WTC11 (cell line): ENCODE data around the gene ZFHX3. TPM values are rescaled to one million over a fixed set of nuclear protein-coding genes. Genes with fewer than 3 reads are reported as not detected.

ENCODE experiments used
- ATAC-seq: fragments of 200-7000 bp; cut with Tn5 transposase; 2 replicates; pipeline ENCODE4 v1.10.0; 2021; ENCODE audit warnings: mild to moderate bottlenecking, moderate library complexity
- CTCF ChIA-PET: fragments of 300-600 bp; sonication (Branson Sonifier 250); formaldehyde crosslinking; loops from one replicate; lab custom pipeline; 2021; ENCODE audit warnings: antibody characterized with exemption; lab: Charles Lee
- POLR2A ChIA-PET: fragments of 350-600 bp; sonication (Branson Sonifier 250); formaldehyde crosslinking; loops from one replicate; lab custom pipeline; 2021; ENCODE audit warnings: antibody characterized with exemption; lab: Charles Lee
- DNase-seq: peaks from one replicate; pipeline ENCODE4 v3.0.0; 2021; ENCODE audit warnings: low spot score
- H3K27ac Mint-ChIP-seq: 2 replicates; pipeline ENCODE4 v1.8.0; 2021; ENCODE audit warnings: mixed read lengths
- H3K27me3 Mint-ChIP-seq: 2 replicates; pipeline ENCODE4 v1.8.0; 2021; ENCODE audit warnings: low read depth, mild to moderate bottlenecking, moderate library complexity, mixed read lengths
- H3K36me3 Mint-ChIP-seq: 2 replicates; pipeline ENCODE4 v1.8.0; 2021; ENCODE audit warnings: mixed read lengths
- H3K4me1 Mint-ChIP-seq: 2 replicates; pipeline ENCODE4 v1.8.0; 2022; ENCODE audit warnings: mixed read lengths
- H3K4me3 Mint-ChIP-seq: 2 replicates; pipeline ENCODE4 v1.8.0; 2021; ENCODE audit warnings: mild to moderate bottlenecking, moderate library complexity, mixed read lengths
- H3K9me3 Mint-ChIP-seq: 2 replicates; pipeline ENCODE4 v1.8.0; 2021; ENCODE audit warnings: mixed read lengths
- CBFB ChIP-seq: sonication (generic); formaldehyde crosslinking; IDR thresholded peaks from 2 replicates; pipeline ENCODE4 v1.8.1; 2022; ENCODE audit warnings: mild to moderate bottlenecking, low read depth, missing genetic modification reagents
- CREB1 ChIP-seq: sonication (generic); formaldehyde crosslinking; IDR thresholded peaks from 2 replicates; pipeline ENCODE4 v1.8.0; 2023; ENCODE audit warnings: mild to moderate bottlenecking, missing genetic modification reagents
- CTCF ChIP-seq: fragments of 200-600 bp; IDR thresholded peaks from 2 replicates; pipeline ENCODE4 v1.8.0; 2022; ENCODE audit warnings: antibody characterized with exemption
- ELF4 ChIP-seq: sonication (generic); formaldehyde crosslinking; IDR thresholded peaks from 2 replicates; pipeline ENCODE4 v1.8.1; 2022; ENCODE audit warnings: low read depth, mild to moderate bottlenecking, moderate library complexity, missing genetic modification reagents
- EMX1 ChIP-seq: fragments of 250-450 bp; sonication (Bioruptor Pico); IDR thresholded peaks from 2 replicates; pipeline ENCODE4 v1.8.0; 2021; ENCODE audit warnings: mild to moderate bottlenecking
- ETV6 ChIP-seq: sonication (generic); formaldehyde crosslinking; IDR thresholded peaks from 2 replicates; pipeline ENCODE4 v1.8.1; 2022; ENCODE audit warnings: mild to moderate bottlenecking, missing genetic modification reagents
- GTF2I ChIP-seq: fragments of 250-450 bp; sonication (Bioruptor Pico); conservative IDR thresholded peaks from 2 replicates; pipeline ENCODE4 v1.4.0; 2021; ENCODE audit warnings: mild to moderate bottlenecking
- HMGA2 ChIP-seq: fragments of 250-450 bp; sonication (Bioruptor Pico); IDR thresholded peaks from 2 replicates; pipeline ENCODE4 v1.4.0; 2021; ENCODE audit warnings: mild to moderate bottlenecking, moderate library complexity
- HMGXB4 ChIP-seq: sonication (generic); formaldehyde crosslinking; IDR thresholded peaks from 2 replicates; pipeline ENCODE4 v1.8.1; 2023; ENCODE audit warnings: mild to moderate bottlenecking, moderate library complexity, missing genetic modification reagents
- IRF1 ChIP-seq: sonication (generic); formaldehyde crosslinking; IDR thresholded peaks from 2 replicates; pipeline ENCODE4 v1.8.0; 2023; ENCODE audit warnings: missing genetic modification reagents
- JAZF1 ChIP-seq: fragments of 250-450 bp; sonication (Bioruptor Pico); IDR thresholded peaks from 2 replicates; pipeline ENCODE4 v1.9.0; 2021; ENCODE audit warnings: moderate library complexity, mild to moderate bottlenecking, inconsistent platforms
- NFATC4 ChIP-seq: fragments of 250-450 bp; sonication (Bioruptor Pico); IDR thresholded peaks from 2 replicates; pipeline ENCODE4 v1.9.0; 2021; ENCODE audit warnings: mild to moderate bottlenecking
- NR3C1 ChIP-seq: sonication (generic); formaldehyde crosslinking; conservative IDR thresholded peaks from 2 replicates; pipeline ENCODE4 v1.8.1; 2023; ENCODE audit warnings: low read depth, mild to moderate bottlenecking, missing genetic modification reagents
- PREB ChIP-seq: sonication (generic); formaldehyde crosslinking; IDR thresholded peaks from 2 replicates; pipeline ENCODE4 v1.8.1; 2022; ENCODE audit warnings: mild to moderate bottlenecking, missing genetic modification reagents, moderate library complexity, borderline replicate concordance
- PRRX2 ChIP-seq: fragments of 250-450 bp; sonication (Bioruptor Pico); IDR thresholded peaks from 2 replicates; pipeline ENCODE4 v1.8.0; 2021; ENCODE audit warnings: mild to moderate bottlenecking
- STAT6 ChIP-seq: sonication (generic); formaldehyde crosslinking; conservative IDR thresholded peaks from 2 replicates; pipeline ENCODE4 v1.8.1; 2023; ENCODE audit warnings: mild to moderate bottlenecking, low read depth, missing genetic modification reagents, moderate library complexity
- TCF7 ChIP-seq: sonication (generic); formaldehyde crosslinking; IDR thresholded peaks from 2 replicates; pipeline ENCODE4 v1.8.0; 2022; ENCODE audit warnings: mild to moderate bottlenecking, low read depth, missing genetic modification reagents, moderate library complexity
- USF2 ChIP-seq: sonication (generic); formaldehyde crosslinking; IDR thresholded peaks from 2 replicates; pipeline ENCODE4 v1.8.1; 2023; ENCODE audit warnings: mild to moderate bottlenecking, missing genetic modification reagents, moderate library complexity
- ZBTB21 ChIP-seq: sonication (generic); formaldehyde crosslinking; IDR thresholded peaks from 2 replicates; pipeline ENCODE4 v1.8.1; 2023; ENCODE audit warnings: mild to moderate bottlenecking, missing genetic modification reagents, borderline replicate concordance
- ZNF138 ChIP-seq: sonication (generic); formaldehyde crosslinking; conservative IDR thresholded peaks from 2 replicates; pipeline ENCODE4 v1.8.1; 2022; ENCODE audit warnings: mild to moderate bottlenecking, moderate library complexity, missing genetic modification reagents
- ZNF263 ChIP-seq: sonication (generic); formaldehyde crosslinking; IDR thresholded peaks from 2 replicates; pipeline ENCODE4 v1.8.1; 2022; ENCODE audit warnings: low read depth, mild to moderate bottlenecking, moderate library complexity, missing genetic modification reagents
- ZNF317 ChIP-seq: sonication (generic); formaldehyde crosslinking; IDR thresholded peaks from 2 replicates; pipeline ENCODE4 v1.8.1; 2023; ENCODE audit warnings: low read depth, mild to moderate bottlenecking, moderate library complexity, missing genetic modification reagents, borderline replicate concordance
- ZNF671 ChIP-seq: fragments of 250-450 bp; sonication (Bioruptor Pico); IDR thresholded peaks from 2 replicates; pipeline ENCODE4 v1.8.0; 2021; ENCODE audit warnings: mild to moderate bottlenecking
- ZSCAN18 ChIP-seq: fragments of 250-450 bp; sonication (Bioruptor Pico); IDR thresholded peaks from 2 replicates; pipeline ENCODE4 v2.1.2; 2022; ENCODE audit warnings: mild to moderate bottlenecking, moderate library complexity
- total RNA-seq: library from RNA; stranded (reverse); gene quantifications from 3 replicates; pipeline ENCODE4 v1.2.3, GENCODE V29; 2021

ZFHX3 gene
- total RNA-seq, 1 experiment from 2014 or later, result 5.7 TPM

- TF ChIP-seq PREB (CRISPR knock-in tag), result no peak
- no peak for TF ChIP-seq ZBTB21 (CRISPR knock-in tag)
- no peak for TF ChIP-seq ZNF263 (CRISPR knock-in tag)
- no peak for TF ChIP-seq GTF2I (CRISPR knock-in tag)
- TF ChIP-seq IRF1 (CRISPR knock-in tag), result no peak
These were observed 56.3 kb downstream of the ZFHX3 start (continued) for GRCh38 chr16:72991644-72992043.

GRCh38 chr16:72991211-72991610 lies 56.7 kb downstream of the ZFHX3 start:
- no peak for TF ChIP-seq CBFB
- no peak for TF ChIP-seq TCF7 (CRISPR knock-in tag)
- TF ChIP-seq NR3C1 (CRISPR knock-in tag), result no peak
- TF ChIP-seq ETV6 (CRISPR knock-in tag), result no peak
- TF ChIP-seq CREB1 (CRISPR knock-in tag), result no peak
- TF ChIP-seq HMGA2, result no peak
- TF ChIP-seq ZBTB21 (CRISPR knock-in tag), result no peak
- no peak for TF ChIP-seq PRRX2 (CRISPR knock-in tag)
- no peak for TF ChIP-seq ZNF317 (CRISPR knock-in tag)
- TF ChIP-seq NFATC4 (CRISPR knock-in tag), result no peak
- no peak for TF ChIP-seq CTCF
- TF ChIP-seq ELF4 (CRISPR knock-in tag), result no peak
- TF ChIP-seq HMGXB4 (CRISPR knock-in tag), result no peak
- no peak for TF ChIP-seq EMX1 (CRISPR knock-in tag)
- no peak for TF ChIP-seq STAT6 (CRISPR knock-in tag)
- TF ChIP-seq ZSCAN18, result no peak
- no peak for TF ChIP-seq ZNF671 (CRISPR knock-in tag)
- no peak for TF ChIP-seq JAZF1 (CRISPR knock-in tag)
- no peak for TF ChIP-seq USF2 (CRISPR knock-in tag)
- no peak for TF ChIP-seq ZNF138 (CRISPR knock-in tag)
- H3K4me1 Mint-ChIP-seq, result peaks cover 45% of the 10 kb centered on the region
- no peaks in the 10 kb centered on the region for H3K36me3 Mint-ChIP-seq
- ChIA-PET CTCF (interaction anchor here (1.1 to 1.5 kb wide), 2 partner anchors 21 to 159 kb away, joined by 3 to 7 read pairs; no protein-coding TSS in a partner anchor), POLR2A (no interaction called here)
- ATAC-seq (no peak), DNase-seq (no peak)
- no peaks in the 10 kb centered on the region for H3K9me3 Mint-ChIP-seq
- no peak overlapping the region for H3K4me3 Mint-ChIP-seq
- no peak overlapping the region for H3K27ac Mint-ChIP-seq
- no peaks in the 10 kb centered on the region; the same call in 1 of the 2 replicates for H3K27me3 Mint-ChIP-seq
